Adrenal gland (tissue), 12 donors: ENCODE data around the gene BTLA. TPM values are rescaled to one million over a fixed set of nuclear protein-coding genes. Genes with fewer than 3 reads are reported as not detected.

Experiments used
- DNase-seq, 7 donors: peaks; one replicate each; pipeline ENCODE4 v3.0.0-alpha.2; 2019 to 2020
- H3K27ac ChIP-seq, 5 donors: fragments of 200-600 bp; sonication (generic) in 4 of 5; 1 replicate in 3 of 5; 2 replicates in 2 of 5; pipeline versions ENCODE4 v1.5.1 to v1.8.0; 2016 to 2020; ENCODE audit warnings: mild to moderate bottlenecking in 1 of 5
- H3K27me3 ChIP-seq: fragments of 200-600 bp; 2 replicates; pipeline ENCODE4 v1.8.0; 2021
- H3K36me3 ChIP-seq, 2 donors: fragments of 200-600 bp; replicated peaks in 1 of 2; 1 replicate in 1 of 2; 2 replicates in 1 of 2; pipeline versions ENCODE4 v1.5.1 to v1.8.0; 2018 to 2022
- H3K4me1 ChIP-seq, 2 donors: fragments of 200-600 bp; replicated peaks in 1 of 2; 1 replicate in 1 of 2; 2 replicates in 1 of 2; pipeline versions ENCODE4 v1.5.1 to v1.8.0; 2018 to 2021
- H3K4me3 ChIP-seq, 4 donors: fragments of 200-600 bp; sonication (generic) in 3 of 4; one replicate each; pipeline ENCODE4 v1.5.1; 2016 to 2018
- H3K9me3 ChIP-seq, 3 donors: fragments of 200-600 bp; sonication (generic) in 1 of 3; replicated peaks in 1 of 3; 1 replicate in 2 of 3; 2 replicates in 1 of 3; pipeline versions ENCODE4 v1.5.1 to v1.8.0; 2016 to 2021
- POLR2A ChIP-seq, 2 donors: fragments of 450-650 bp; IDR thresholded peaks; one replicate each; pipeline ENCODE4 v1.6.1; 2017; ENCODE audit warnings: antibody characterized with exemption in 2 of 2, mild to moderate bottlenecking in 2 of 2, moderate library complexity in 1 of 2
- WGBS, 4 donors: extraction: QIAGEN DNeasy Blood & Tissue Kit in 2 of 4; methylation state at CpG; one replicate each; pipeline versions ENCODE4 v1.1.5 to v1.1.7; 2013 to 2017; 5-methylcytosine and 5-hydroxymethylcytosine counted together
- intact Hi-C, 2 donors: fragments of 100-400 bp; cut with DNase I; formaldehyde crosslinking; loops; one replicate each; pipeline versions ENCODE4 v1.14.1 to v1.15.0; 2022 to 2023
- polyA plus RNA-seq, 3 donors: library from polyadenylated mRNA; stranded (reverse); fragments of 200-250 nt in 2 of 3; fragments of 350-450 nt in 1 of 3; fragmentation: Illumina TruSeq in 1 of 3; extraction: RNeasy Lipid Tissue Mini Kit (QIAGEN cat#74804) in 1 of 3; gene quantifications; one replicate each; pipeline ENCODE4 v1.2.3, GENCODE V29; 2013 to 2014
- total RNA-seq, 9 donors: library from RNA; depleted of rRNA in 4 of 9; stranded (reverse); fragments of >200 nt in 4 of 9; fragments of 120-200 nt in 1 of 9; fragmentation: NEBNext Ultra II Directional in 1 of 9; extraction: Animal tissue kit (Norgen Biotek cat#: 25700) in 1 of 9; gene quantifications; one replicate each; pipeline versions ENCODE4 v1.1.0 to v1.2.4, GENCODE V29; 2013 to 2023
- TF ChIP-seq, protein P1 (sequence below), 6 experiments: fragments of 450-650 bp in 4 of 6; fragments of 200-600 bp in 2 of 6; sonication (generic) in 1 of 6; IDR thresholded peaks; 1 replicate in 5 of 6; 2 replicates in 1 of 6; pipeline versions ENCODE4 v1.5.1 to v1.8.0; 2016 to 2021; ENCODE audit warnings: antibody characterized with exemption in 6 of 6, mild to moderate bottlenecking in 2 of 6, moderate library complexity in 1 of 6
- donor health status: healthy with polysubstance abuse.
- donor health status: Bipolar disorder and iron deficiency.
- donor health status: DM: yes; HTN: yes; CAD: no.
- donor health status: DM: no; HTN: no; CAD: no.
- donor health status: DM: no; HTN: no; CAD: no.
- donor health status: DM: yes; HTN: yes; CAD: no.

The BTLA gene
- total and polyA plus RNA-seq, 12 donors, result 0.13 to 0.47 (median 0.22) TPM; not detected in 4

DNA sequence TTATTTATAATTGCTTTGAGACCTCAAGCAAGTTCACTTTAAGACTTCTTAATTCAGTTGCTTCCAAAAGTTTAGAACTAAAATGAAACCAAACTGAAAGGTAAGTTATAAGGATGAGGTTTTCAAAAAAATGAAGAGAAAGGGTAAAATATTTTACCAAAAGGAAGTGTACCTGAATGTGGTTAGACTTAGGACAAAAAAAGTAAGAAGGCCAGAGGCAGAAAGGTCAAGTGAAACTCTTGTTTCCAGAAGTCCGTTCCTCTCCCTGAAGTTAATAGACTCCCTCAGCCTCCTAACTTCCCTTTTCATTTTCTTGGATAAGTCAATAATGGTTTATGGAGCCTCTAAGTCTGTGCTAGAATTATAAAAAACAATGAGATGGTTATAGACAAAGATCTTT, 16.6 kb downstream of the BTLA start:
- Histone ChIP-seq H3K27me3 (no peaks in the 10 kb centered on the region), H3K36me3 (no peaks in the 10 kb centered on the region), H3K9me3 (no peaks in the 10 kb centered on the region), H3K27ac (no peak overlapping the region), H3K4me1 (no peaks in the 10 kb centered on the region), H3K4me3 (no peak overlapping the region)
- WGBS, 4 donors, result 63 to 85% (median 66%) methylated on average over 1 of the region's 1 CpG
- intact Hi-C loops, result no loop called here
- no peak for TF ChIP-seq POLR2A (IDR thresholded peaks at IDR 0.05)
- TF ChIP-seq, protein P1, sequence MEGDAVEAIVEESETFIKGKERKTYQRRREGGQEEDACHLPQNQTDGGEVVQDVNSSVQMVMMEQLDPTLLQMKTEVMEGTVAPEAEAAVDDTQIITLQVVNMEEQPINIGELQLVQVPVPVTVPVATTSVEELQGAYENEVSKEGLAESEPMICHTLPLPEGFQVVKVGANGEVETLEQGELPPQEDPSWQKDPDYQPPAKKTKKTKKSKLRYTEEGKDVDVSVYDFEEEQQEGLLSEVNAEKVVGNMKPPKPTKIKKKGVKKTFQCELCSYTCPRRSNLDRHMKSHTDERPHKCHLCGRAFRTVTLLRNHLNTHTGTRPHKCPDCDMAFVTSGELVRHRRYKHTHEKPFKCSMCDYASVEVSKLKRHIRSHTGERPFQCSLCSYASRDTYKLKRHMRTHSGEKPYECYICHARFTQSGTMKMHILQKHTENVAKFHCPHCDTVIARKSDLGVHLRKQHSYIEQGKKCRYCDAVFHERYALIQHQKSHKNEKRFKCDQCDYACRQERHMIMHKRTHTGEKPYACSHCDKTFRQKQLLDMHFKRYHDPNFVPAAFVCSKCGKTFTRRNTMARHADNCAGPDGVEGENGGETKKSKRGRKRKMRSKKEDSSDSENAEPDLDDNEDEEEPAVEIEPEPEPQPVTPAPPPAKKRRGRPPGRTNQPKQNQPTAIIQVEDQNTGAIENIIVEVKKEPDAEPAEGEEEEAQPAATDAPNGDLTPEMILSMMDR (IDR thresholded peaks at IDR 0.05), result no peak
- no peak for DNase-seq

DNA sequence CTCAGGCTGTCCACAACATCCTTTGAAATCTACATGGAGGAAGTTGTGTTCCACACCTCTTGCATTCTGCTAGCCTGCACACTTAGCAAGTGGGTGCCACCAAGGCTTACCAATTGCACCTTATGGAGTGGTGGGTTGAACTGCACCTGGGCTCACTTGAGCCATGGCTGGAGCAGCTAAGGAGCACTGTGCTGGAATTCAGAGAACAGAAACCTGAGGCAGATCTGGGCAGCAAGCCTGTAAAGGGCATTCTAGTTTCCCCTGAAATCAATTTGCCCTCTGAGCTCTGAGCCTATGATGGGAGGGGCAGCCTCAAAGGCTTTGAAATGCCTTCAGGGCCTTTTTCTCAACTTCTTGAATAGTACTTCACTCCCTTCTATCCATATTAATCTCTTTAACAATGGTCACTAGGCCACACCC, 18.0 kb downstream of the BTLA start:
- no peaks in the 10 kb centered on the region for H3K9me3 ChIP-seq
- intact Hi-C loops, result no loop called here
- no peak for DNase-seq
- no peaks in the 10 kb centered on the region for H3K27me3 ChIP-seq
- no peaks in the 10 kb centered on the region for H3K4me1 ChIP-seq
- no peak overlapping the region for H3K4me3 ChIP-seq
- H3K36me3 ChIP-seq, result no peaks in the 10 kb centered on the region
- no peak for TF ChIP-seq POLR2A (IDR thresholded peaks at IDR 0.05)
- TF ChIP-seq, protein P1 (IDR thresholded peaks at IDR 0.05), result no peak
- H3K27ac ChIP-seq, result no peak overlapping the region

DNA sequence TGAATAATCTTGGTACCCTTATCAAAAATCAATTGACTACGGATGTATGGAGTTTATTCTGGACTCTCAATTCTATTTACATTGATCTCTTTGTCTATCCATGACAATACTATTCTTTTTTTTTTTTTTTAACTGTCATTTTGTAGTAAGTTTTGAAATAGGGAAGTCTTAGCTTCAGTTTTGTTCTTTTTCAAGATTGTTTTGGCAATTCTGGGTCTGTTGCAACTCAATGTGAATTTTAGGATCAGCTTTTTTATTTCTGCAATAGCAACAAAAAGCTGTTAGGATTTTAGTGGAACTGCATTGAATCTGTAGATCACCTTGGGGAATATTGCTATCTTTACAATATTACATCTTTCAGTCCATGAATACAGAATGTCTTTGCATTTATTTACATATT, 21.4 kb downstream of the BTLA start:
- Histone ChIP-seq H3K9me3 (no peaks in the 10 kb centered on the region), H3K4me1 (no peaks in the 10 kb centered on the region), H3K27ac (no peak overlapping the region), H3K36me3 (no peaks in the 10 kb centered on the region), H3K27me3 (no peaks in the 10 kb centered on the region), H3K4me3 (no peak overlapping the region)
- 70 to 82% (median 79%) methylated on average over 1 of the region's 1 CpG for WGBS, 4 donors
- DNase-seq, result no peak
- intact Hi-C loops, result no loop called here
- no peak for TF ChIP-seq POLR2A (IDR thresholded peaks at IDR 0.05)
- TF ChIP-seq, protein P1 (IDR thresholded peaks at IDR 0.05), result no peak

DNA sequence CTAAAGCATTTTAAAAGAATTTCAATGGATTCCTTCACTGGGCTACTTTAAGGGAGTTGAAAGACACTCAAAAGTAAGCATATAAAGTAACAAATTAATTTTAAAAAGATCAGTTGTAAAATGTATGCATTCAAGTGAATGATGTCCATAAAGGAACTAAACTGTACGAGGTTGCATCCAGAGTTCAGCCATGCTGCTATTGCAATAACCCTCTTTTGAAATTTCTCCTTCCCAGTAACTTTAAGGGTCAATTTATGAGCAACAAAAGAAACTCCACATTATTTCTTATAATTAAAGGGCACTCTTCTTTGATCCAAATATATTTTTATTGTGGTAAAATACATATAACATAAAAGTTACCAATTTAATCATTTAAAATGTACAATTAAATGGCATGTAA, 22.9 kb downstream of the BTLA start:
- 73 to 88% (median 79%) methylated on average over 1 of the region's 1 CpG for WGBS, 4 donors
- Histone ChIP-seq H3K9me3 (no peaks in the 10 kb centered on the region), H3K4me1 (no peaks in the 10 kb centered on the region), H3K4me3 (no peak overlapping the region), H3K27me3 (no peaks in the 10 kb centered on the region), H3K27ac (no peak overlapping the region), H3K36me3 (no peaks in the 10 kb centered on the region)
- TF ChIP-seq, protein P1 (IDR thresholded peaks at IDR 0.05), result no peak
- no peak for TF ChIP-seq POLR2A (IDR thresholded peaks at IDR 0.05)
- no peak for DNase-seq
- intact Hi-C loops, result no loop called here
